ENCODE data around the gene PSMD9. TPM values are rescaled to one million over a fixed set of nuclear protein-coding genes. Genes with fewer than 3 reads are reported as not detected.

PSMD9 gene
- polyA plus RNA-seq, 1 donor = 44.4 TPM

- no peak for DNase-seq
Measured at GRCh38 chr12:121957861-121958515, 69.4 kb downstream of the PSMD9 start.

GRCh38 chr12:121958541-121959240 is 70.1 kb downstream of the PSMD9 start:
- DNase-seq = no peak

- DNase-seq = no peak
Measured at GRCh38 chr12:121960541-121960940, 72.0 kb downstream of the PSMD9 start.

GRCh38 chr12:121961195-121961879 is 72.7 kb downstream of the PSMD9 start:
- no peak for DNase-seq

GRCh38 chr12:121963341-121964018 is 74.9 kb downstream of the PSMD9 start:
- DNase-seq = no peak

GRCh38 chr12:121964813-121965643 is 76.4 kb downstream of the PSMD9 start:
- DNase-seq = no peak

GRCh38 chr12:121966959-121967358 is 78.4 kb downstream of the PSMD9 start:
- no peak for DNase-seq

Other genes with a start within 250 kb of the PSMD9 start
- gene MORN3, start 219.1 kb upstream of the PSMD9 start, polyA plus RNA-seq (ENCODE audit: insufficient read length) = 0.54 TPM
- gene TMEM120B, start 176.0 kb upstream of the PSMD9 start, polyA plus RNA-seq (ENCODE audit: insufficient read length) = 30.4 TPM
- 3.7 TPM for gene RHOF, start 95.1 kb upstream of the PSMD9 start, polyA plus RNA-seq (ENCODE audit: insufficient read length)
- 12.3 TPM for gene SETD1B, start 84.8 kb upstream of the PSMD9 start, polyA plus RNA-seq (ENCODE audit: insufficient read length)
- gene HPD, start 29.9 kb upstream of the PSMD9 start, polyA plus RNA-seq (ENCODE audit: insufficient read length) = not detected
- gene CFAP251, start 29.8 kb downstream of the PSMD9 start, polyA plus RNA-seq (ENCODE audit: insufficient read length) = 1.3 TPM
- gene BCL7A, start 133.1 kb downstream of the PSMD9 start, polyA plus RNA-seq (ENCODE audit: insufficient read length) = 21.2 TPM
- 36.7 TPM for gene MLXIP, start 190.0 kb downstream of the PSMD9 start, polyA plus RNA-seq (ENCODE audit: insufficient read length)

Data from hindlimb muscle (tissue), 1 donor.